Right atrium auricular region (tissue), 2 donors: Measurements from ENCODE around the gene LPO. TPM values are rescaled to one million over a fixed set of nuclear protein-coding genes. Genes with fewer than 3 reads are reported as not detected.
A peak's percentile ranks its signal among the peaks of the same experiment; 100 is the strongest.

Experiments
- DNase-seq: peaks from one replicate; pipeline ENCODE4 v3.0.0-alpha.2; 2019; ENCODE audit warnings: low spot score
- H3K27ac ChIP-seq, 2 donors: fragments of 200-600 bp; sonication (generic); 1 replicate in 1 of 2; 2 replicates in 1 of 2; pipeline ENCODE4 v1.5.1; 2016 to 2019
- H3K27me3 ChIP-seq, 2 donors: fragments of 200-600 bp; sonication (generic); one replicate each; pipeline versions ENCODE4 v1.5.1 to v1.6.0; 2017 to 2019
- H3K36me3 ChIP-seq: fragments of 200-600 bp; sonication (generic); one replicate; pipeline ENCODE4 v1.5.1; 2016
- H3K4me1 ChIP-seq, 2 donors: fragments of 200-600 bp; sonication (generic); one replicate each; pipeline versions ENCODE4 v1.5.1 to v1.6.0; 2017 to 2019
- H3K4me3 ChIP-seq, 2 donors: fragments of 200-600 bp; sonication (generic); 1 replicate in 1 of 2; 2 replicates in 1 of 2; pipeline ENCODE4 v1.5.1; 2017 to 2019; ENCODE audit warnings: mild to moderate bottlenecking in 1 of 2, moderate library complexity in 1 of 2
- H3K9me3 ChIP-seq, 2 donors: fragments of 200-600 bp; sonication (generic); one replicate each; pipeline ENCODE4 v1.5.1; 2019
- total RNA-seq, 2 donors: library from RNA; depleted of rRNA; stranded (reverse); fragments of >200 nt; gene quantifications; one replicate each; pipeline ENCODE4 v1.1.0, GENCODE V29; 2016
- TF ChIP-seq, protein P1 (sequence below), 2 donors: fragments of 200-600 bp; sonication (generic); IDR thresholded peaks; one replicate each; pipeline ENCODE4 v1.5.1; 2019; ENCODE audit warnings: antibody characterized with exemption in 2 of 2

LPO gene
- total RNA-seq, 2 donors from 2014 or later, result not detected

DNA sequence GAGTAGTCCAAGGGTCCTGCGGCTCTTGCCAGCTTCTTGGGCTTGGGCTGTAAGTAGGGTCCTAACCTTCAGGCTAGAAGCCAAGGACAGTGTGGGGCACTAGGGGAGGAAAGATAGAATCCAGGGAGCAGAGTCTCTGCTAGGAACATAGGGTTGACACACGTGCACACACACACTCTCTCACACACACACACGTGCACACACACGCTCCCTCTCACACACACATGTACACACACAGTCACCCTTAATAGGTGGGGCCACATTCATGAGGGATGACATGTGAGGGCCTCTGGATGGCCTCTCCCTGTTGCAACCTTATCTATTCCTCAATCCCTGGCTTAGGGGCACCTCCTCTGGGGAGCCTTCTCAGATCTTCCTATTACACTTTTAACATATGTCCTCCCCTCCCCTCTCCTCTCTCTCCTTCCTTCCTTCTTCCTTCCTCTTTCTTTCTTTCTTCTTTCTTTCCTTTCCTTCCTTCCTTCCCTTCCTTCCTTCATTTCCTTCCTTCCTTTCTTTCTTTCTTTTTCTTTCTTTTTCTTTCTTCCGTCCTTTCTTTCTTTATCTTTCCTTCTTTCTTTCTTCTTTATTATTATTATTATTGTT, 42.8 kb upstream of the LPO start:
- TF ChIP-seq, protein P1, sequence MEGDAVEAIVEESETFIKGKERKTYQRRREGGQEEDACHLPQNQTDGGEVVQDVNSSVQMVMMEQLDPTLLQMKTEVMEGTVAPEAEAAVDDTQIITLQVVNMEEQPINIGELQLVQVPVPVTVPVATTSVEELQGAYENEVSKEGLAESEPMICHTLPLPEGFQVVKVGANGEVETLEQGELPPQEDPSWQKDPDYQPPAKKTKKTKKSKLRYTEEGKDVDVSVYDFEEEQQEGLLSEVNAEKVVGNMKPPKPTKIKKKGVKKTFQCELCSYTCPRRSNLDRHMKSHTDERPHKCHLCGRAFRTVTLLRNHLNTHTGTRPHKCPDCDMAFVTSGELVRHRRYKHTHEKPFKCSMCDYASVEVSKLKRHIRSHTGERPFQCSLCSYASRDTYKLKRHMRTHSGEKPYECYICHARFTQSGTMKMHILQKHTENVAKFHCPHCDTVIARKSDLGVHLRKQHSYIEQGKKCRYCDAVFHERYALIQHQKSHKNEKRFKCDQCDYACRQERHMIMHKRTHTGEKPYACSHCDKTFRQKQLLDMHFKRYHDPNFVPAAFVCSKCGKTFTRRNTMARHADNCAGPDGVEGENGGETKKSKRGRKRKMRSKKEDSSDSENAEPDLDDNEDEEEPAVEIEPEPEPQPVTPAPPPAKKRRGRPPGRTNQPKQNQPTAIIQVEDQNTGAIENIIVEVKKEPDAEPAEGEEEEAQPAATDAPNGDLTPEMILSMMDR (IDR thresholded peaks at IDR 0.05), result no peak
- Histone ChIP-seq H3K36me3 (no peaks in the 10 kb centered on the region), H3K4me3 (no peak overlapping the region), H3K9me3 (no peaks in the 10 kb centered on the region), H3K4me1 (no peaks in the 10 kb centered on the region), H3K27me3 (no peaks in the 10 kb centered on the region), H3K27ac (no peak overlapping the region)
- DNase-seq, result no peak

DNA sequence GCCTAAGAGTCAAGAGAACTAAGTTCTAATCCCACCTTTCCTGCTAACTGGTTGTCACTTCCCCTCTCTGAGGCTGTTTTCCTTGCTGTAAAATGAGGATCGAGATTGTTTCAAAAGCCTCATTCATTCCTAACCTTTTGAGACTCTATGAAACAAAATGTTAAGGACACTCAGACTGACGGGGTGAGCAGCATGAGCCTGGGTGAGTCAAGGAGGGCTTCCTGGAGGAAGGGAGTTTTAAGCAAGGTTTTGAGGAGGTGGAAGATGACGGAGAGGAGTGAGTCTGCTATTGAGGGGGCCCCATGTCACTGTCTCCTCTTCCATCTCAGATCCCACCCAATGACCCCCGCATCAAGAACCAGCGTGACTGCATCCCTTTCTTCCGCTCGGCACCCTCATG, 41.8 kb upstream of the LPO start:
- TF ChIP-seq, protein P1 (IDR thresholded peaks at IDR 0.05), result no peak
- Histone ChIP-seq H3K9me3 (no peaks in the 10 kb centered on the region), H3K36me3 (no peaks in the 10 kb centered on the region), H3K27ac (no peak overlapping the region), H3K27me3 (no peaks in the 10 kb centered on the region), H3K4me3 (no peak overlapping the region), H3K4me1 (no peaks in the 10 kb centered on the region)
- no peak for DNase-seq

DNA sequence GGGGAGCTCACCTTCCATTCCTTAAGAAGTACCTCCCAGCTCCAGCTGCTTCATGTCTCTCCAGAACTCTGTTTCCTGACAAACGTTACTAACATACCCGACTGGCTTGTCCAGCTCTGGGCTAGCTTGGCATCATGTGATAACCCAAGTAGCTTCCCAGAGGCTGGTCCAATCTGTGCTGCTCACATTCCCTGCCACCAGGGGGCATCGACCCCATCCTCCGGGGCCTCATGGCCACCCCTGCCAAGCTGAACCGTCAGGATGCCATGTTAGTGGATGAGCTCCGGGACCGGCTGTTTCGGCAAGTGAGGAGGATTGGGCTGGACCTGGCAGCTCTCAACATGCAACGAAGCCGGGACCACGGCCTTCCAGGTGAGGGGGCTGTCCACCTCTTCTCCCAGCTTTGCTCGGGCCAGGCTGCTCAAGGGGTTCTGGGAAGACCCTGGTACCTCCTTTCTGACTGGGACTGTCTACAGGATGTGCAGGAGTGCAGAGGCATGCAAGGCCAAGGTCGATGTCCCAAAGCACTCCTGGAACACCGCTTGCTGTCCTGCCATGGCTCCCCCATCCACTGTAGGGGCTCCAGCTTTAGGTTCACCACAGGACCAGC, 38.3 kb upstream of the LPO start:
- DNase-seq, result no peak
- Histone ChIP-seq H3K4me1 (no peaks in the 10 kb centered on the region), H3K9me3 (no peaks in the 10 kb centered on the region), H3K27me3 (no peaks in the 10 kb centered on the region), H3K4me3 (no peak overlapping the region), H3K27ac (no peak overlapping the region), H3K36me3 (no peaks in the 10 kb centered on the region)
- TF ChIP-seq, protein P1 (IDR thresholded peaks at IDR 0.05), result peak in 1 of 2 donors; percentile 53

DNA sequence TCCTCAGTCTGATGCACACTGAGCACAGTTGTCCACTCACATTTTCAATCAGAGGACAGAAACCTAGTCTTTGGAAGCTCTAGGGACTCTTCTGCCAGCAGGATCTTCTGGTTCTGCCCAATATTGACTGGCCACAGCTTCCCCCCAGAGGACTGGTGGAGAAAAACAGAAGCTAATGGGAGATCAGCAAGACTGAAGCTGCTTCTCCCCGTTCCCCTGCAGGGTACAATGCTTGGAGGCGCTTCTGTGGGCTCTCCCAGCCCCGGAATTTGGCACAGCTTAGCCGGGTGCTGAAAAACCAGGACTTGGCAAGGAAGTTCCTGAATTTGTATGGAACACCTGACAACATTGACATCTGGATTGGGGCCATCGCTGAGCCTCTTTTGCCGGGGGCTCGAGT, 35.5 kb upstream of the LPO start:
- Histone ChIP-seq H3K9me3 (no peaks in the 10 kb centered on the region), H3K4me1 (no peaks in the 10 kb centered on the region)
- TF ChIP-seq, protein P1 (IDR thresholded peaks at IDR 0.05), result no peak

DNA sequence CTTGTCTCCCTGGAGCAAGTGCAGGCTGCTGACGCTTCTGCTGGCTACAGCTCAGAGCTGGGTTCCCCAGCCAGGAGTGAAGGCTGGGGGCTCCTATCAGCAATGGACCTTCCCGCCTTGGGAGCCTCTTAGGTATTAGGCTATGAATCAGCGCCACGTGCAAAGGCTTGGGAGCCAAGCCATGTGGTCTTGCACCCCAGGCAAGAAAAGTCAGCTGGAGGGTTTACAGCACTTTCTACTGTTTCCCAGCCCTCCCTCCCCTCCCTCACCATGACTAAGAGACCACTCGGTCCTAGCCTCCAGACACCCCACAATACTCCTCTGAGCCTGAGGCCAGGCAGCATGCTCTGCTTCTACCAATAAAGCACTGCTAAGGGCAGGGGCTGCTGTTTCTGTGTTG, 33.6 kb upstream of the LPO start:
- H3K27ac ChIP-seq, result no peak overlapping the region
- no peak for DNase-seq
- H3K4me1 ChIP-seq, result no peaks in the 10 kb centered on the region
- H3K9me3 ChIP-seq, result no peaks in the 10 kb centered on the region
- TF ChIP-seq, protein P1 (IDR thresholded peaks at IDR 0.05), result no peak
- peaks cover 25% of the 10 kb centered on the region for H3K36me3 ChIP-seq
- no peaks in the 10 kb centered on the region for H3K27me3 ChIP-seq
- no peak overlapping the region for H3K4me3 ChIP-seq

More for the DNA sequence above, 35.5 kb upstream of the LPO start:
- no peak for DNase-seq
- peaks cover 16% of the 10 kb centered on the region for H3K36me3 ChIP-seq
- H3K4me3 ChIP-seq, result no peak overlapping the region
- H3K27ac ChIP-seq, result no peak overlapping the region
- no peaks in the 10 kb centered on the region for H3K27me3 ChIP-seq

DNA sequence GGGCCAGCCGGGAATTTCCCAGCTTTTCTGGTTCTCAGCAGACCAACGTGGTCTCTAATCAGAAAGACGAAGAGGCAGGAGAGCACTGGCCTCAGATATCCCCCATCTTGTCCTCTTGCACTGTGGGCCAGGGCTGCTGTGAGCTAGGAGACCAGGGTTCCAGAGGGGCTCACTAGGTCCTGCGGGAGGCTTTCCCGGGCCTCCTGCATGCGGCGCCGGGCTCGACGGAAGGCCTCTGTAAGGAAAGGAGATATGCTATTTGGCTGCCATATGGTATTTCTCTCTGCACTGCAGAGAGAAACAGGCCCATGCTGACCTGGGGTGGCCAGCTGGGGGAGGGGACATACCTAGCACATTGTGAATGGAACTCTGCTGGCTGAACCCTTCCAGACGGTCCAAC, 32.4 kb upstream of the LPO start:
- Histone ChIP-seq H3K27ac (no peak overlapping the region), H3K9me3 (no peaks in the 10 kb centered on the region), H3K4me3 (no peak overlapping the region), H3K27me3 (no peaks in the 10 kb centered on the region), H3K36me3 (peaks cover 36% of the 10 kb centered on the region), H3K4me1 (no peaks in the 10 kb centered on the region)
- DNase-seq, result no peak
- TF ChIP-seq, protein P1 (IDR thresholded peaks at IDR 0.05), result no peak
